Suprapubic skin (tissue), 3 donors: ENCODE results near the gene CADM3.

Source experiments
- CTCF ChIP-seq, 2 donors: fragments of 200-600 bp in 1 of 2; fragments of 450-650 bp in 1 of 2; sonication (generic) in 1 of 2; IDR thresholded peaks; one replicate each; pipeline ENCODE4 v1.5.1; 2016 to 2019; ENCODE audit warnings: antibody characterized with exemption in 2 of 2, mild to moderate bottlenecking in 1 of 2, moderate library complexity in 1 of 2
- EP300 ChIP-seq: sonication (generic); formaldehyde crosslinking; IDR thresholded peaks from one replicate; pipeline ENCODE4 v1.6.1; 2017; ENCODE audit warnings: antibody characterized with exemption
- POLR2A ChIP-seq, 2 donors: fragments of 450-650 bp; IDR thresholded peaks; one replicate each; pipeline ENCODE4 v1.6.1; 2017; ENCODE audit warnings: antibody characterized with exemption in 2 of 2, mild to moderate bottlenecking in 2 of 2, moderate library complexity in 2 of 2

GRCh38 chr1:159209061-159209460, 37.6 kb downstream of the CADM3 start:
- TF ChIP-seq EP300 (no peak), POLR2A (IDR thresholded peaks at IDR 0.05) (no peak), CTCF (IDR thresholded peaks at IDR 0.05) (no peak)
